ENCODE measurements around the gene EXOC3L4.

GRCh38 chr14:103057372-103058163 is 37.0 kb upstream of the EXOC3L4 start, which contains the start of gene CDC42BPB:
- peak; percentile 15 for TF ChIP-seq POLR2A (IDR thresholded peaks at IDR 0.05)
- TF ChIP-seq CTCF (IDR thresholded peaks at IDR 0.05): no peak

Measured in ovary (tissue), 3 donors.